Measurements from ENCODE around the gene SLC2A11. TPM values are rescaled to one million over a fixed set of nuclear protein-coding genes. Genes with fewer than 3 reads are reported as not detected.
A peak's percentile ranks its signal among the peaks of the same experiment; 100 is the strongest.

Gene SLC2A11
- total RNA-seq, result 10 to 100 TPM; 15.1 to 27.0 TPM

GRCh38 chr22:23857606-23858483 lies at the start of gene SLC2A11:
Gene SLC2A11, plus strand, starts transcription at chr22:23857875. Its CDS starts 125 bp downstream, at chr22:23858000.
- intact Hi-C loops (cut with DNase I), result loop anchor here (5.0 kb wide), 1 partner anchor 326 kb away; no protein-coding TSS in a partner anchor
- Histone ChIP-seq H3K4me1 (replicated peaks) (no peaks in the 10 kb centered on the region), H3K27me3 (replicated peaks; ENCODE audit: insufficient read depth) (no peaks in the 10 kb centered on the region), H3K4me3 (peak within 1 kb of the TSS; percentile 45 to 51), H3K36me3 (no peaks in the 10 kb centered on the region), H3K27ac (peak within 1 kb of the TSS; percentile 87 to 89), H3K9me3 (no peaks in the 10 kb centered on the region)
- DNase-seq (ENCODE audit: low spot score), result peak; percentile 95
- WGBS, result 0% methylated on average over 32 of the region's 60 CpGs
- TF ChIP-seq CTCF (IDR thresholded peaks at IDR 0.05) (peak in 3 of 4 experiments; percentile 23 to 55 (median 53)), POLR2A (IDR thresholded peaks at IDR 0.05) (peak; percentile 83), POLR2AphosphoS5 (IDR thresholded peaks at IDR 0.05) (peak; percentile 95)

- H3K4me1 ChIP-seq (replicated peaks), result no peaks in the 10 kb centered on the region
- intact Hi-C loops (cut with DNase I), result no loop called here
- no peaks in the 10 kb centered on the region for H3K27me3 ChIP-seq (replicated peaks; ENCODE audit: insufficient read depth)
- H3K36me3 ChIP-seq, result peaks cover 0 to 3% of the 10 kb centered on the region in 2 donors
- no peak for DNase-seq (ENCODE audit: low spot score)
- TF ChIP-seq POLR2A (IDR thresholded peaks at IDR 0.05), result no peak
- TF ChIP-seq CTCF (IDR thresholded peaks at IDR 0.05), result no peak
- TF ChIP-seq POLR2AphosphoS5 (IDR thresholded peaks at IDR 0.05), result no peak
- no peak overlapping the region for H3K27ac ChIP-seq
- no peak overlapping the region for H3K4me3 ChIP-seq
- 96% methylated on average over 4 of the region's 4 CpGs for WGBS
- no peaks in the 10 kb centered on the region for H3K9me3 ChIP-seq
Observed at GRCh38 chr22:23812378-23812777, 45.3 kb upstream of the SLC2A11 start.

GRCh38 chr22:23815541-23816155 lies 42.0 kb upstream of the SLC2A11 start:
- WGBS, result 76% methylated on average over 10 of the region's 10 CpGs
- intact Hi-C loops (cut with DNase I), result no loop called here
- no peak overlapping the region for H3K4me3 ChIP-seq
- TF ChIP-seq POLR2AphosphoS5 (IDR thresholded peaks at IDR 0.05), result no peak
- TF ChIP-seq CTCF (IDR thresholded peaks at IDR 0.05), result no peak
- H3K9me3 ChIP-seq, result no peaks in the 10 kb centered on the region
- no peaks in the 10 kb centered on the region for H3K4me1 ChIP-seq (replicated peaks)
- no peak for DNase-seq (ENCODE audit: low spot score)
- no peaks in the 10 kb centered on the region for H3K27me3 ChIP-seq (replicated peaks; ENCODE audit: insufficient read depth)
- peaks cover 0 to 3% of the 10 kb centered on the region in 2 donors for H3K36me3 ChIP-seq
- no peak overlapping the region for H3K27ac ChIP-seq

- Histone ChIP-seq H3K27ac (no peak overlapping the region), H3K4me3 (no peak overlapping the region), H3K4me1 (replicated peaks) (no peaks in the 10 kb centered on the region), H3K27me3 (replicated peaks; ENCODE audit: insufficient read depth) (no peaks in the 10 kb centered on the region), H3K9me3 (no peaks in the 10 kb centered on the region), H3K36me3 (peaks cover 3% of the 10 kb centered on the region in 2 donors)
- intact Hi-C loops (cut with DNase I), result no loop called here
- TF ChIP-seq POLR2AphosphoS5 (IDR thresholded peaks at IDR 0.05) (no peak), POLR2A (IDR thresholded peaks at IDR 0.05) (no peak), CTCF (IDR thresholded peaks at IDR 0.05) (no peak)
- WGBS, result 86% methylated on average over 18 of the region's 18 CpGs
- no peak for DNase-seq (ENCODE audit: low spot score)
Observed at GRCh38 chr22:23816156-23816976, 41.3 kb upstream of the SLC2A11 start.

Data from prostate gland (tissue), 2 donors.